ENCODE results near the gene ARRDC5.

DNA sequence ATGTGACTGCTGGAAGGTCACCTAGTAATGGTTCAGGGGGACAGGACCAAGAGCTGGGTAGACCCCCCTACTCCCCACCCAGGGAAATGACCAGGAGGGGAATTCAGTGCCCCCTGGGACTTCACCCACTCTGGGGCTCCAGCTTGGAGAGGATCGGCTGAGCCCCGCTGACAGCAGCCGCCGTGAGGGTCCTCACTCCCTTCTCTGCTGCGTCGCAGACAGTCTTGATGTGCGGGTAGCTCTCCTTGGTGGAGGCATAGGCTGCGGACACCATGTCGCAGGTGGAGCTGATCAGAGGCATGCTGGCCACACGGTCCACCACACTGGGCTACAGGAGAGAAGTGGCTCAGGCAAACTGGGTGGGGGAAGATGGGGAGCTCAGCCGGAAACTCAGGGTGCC is 43.0 kb downstream of the ARRDC5 start:
- TF ChIP-seq CTCF (IDR thresholded peaks at IDR 0.05; ENCODE audit: low read depth, low read length, poor library complexity, severe bottlenecking) (no peak), EZH2phosphoT487 (IDR thresholded peaks at IDR 0.05; ENCODE audit: borderline replicate concordance, low read length) (no peak)

Measured in DOHH2 (cell line).